NT2/D1 (cell line): ENCODE measurements around the gene DNAAF5.
"Not testable (repeated sequence)": the region's sequence is repeated elsewhere in the genome, so short reads cannot be mapped to it uniquely, and the experiment has no call there.

Experiments used
- DNase-seq: peaks from one replicate; pipeline ENCODE4 v3.0.0-alpha.2; 2011; ENCODE audit warnings: low read depth, low spot score
- H3K27me3 ChIP-seq: 2 replicates; pipeline ENCODE4 v1.6.0; 2011; ENCODE audit warnings: mild to moderate bottlenecking; ENCODE audit not compliant: insufficient read length, insufficient read depth
- H3K36me3 ChIP-seq: 2 replicates; pipeline ENCODE4 v1.6.1; 2011; ENCODE audit warnings: mild to moderate bottlenecking, low read length, mixed read lengths; ENCODE audit not compliant: insufficient read depth, insufficient read length
- H3K4me1 ChIP-seq: 2 replicates; pipeline ENCODE4 v1.5.1; 2011; ENCODE audit not compliant: insufficient read depth, insufficient read length
- H3K4me3 ChIP-seq: 2 replicates; pipeline ENCODE4 v1.5.1; 2011; ENCODE audit warnings: low read depth; ENCODE audit not compliant: insufficient read length
- H3K9ac ChIP-seq: 2 replicates; pipeline ENCODE4 v1.6.0; 2011; ENCODE audit warnings: low read depth; ENCODE audit not compliant: insufficient read length
- H3K9me3 ChIP-seq: 2 replicates; pipeline ENCODE4 v1.5.1; 2011; ENCODE audit warnings: mild to moderate bottlenecking, low read length; ENCODE audit not compliant: insufficient read depth
- SUZ12 ChIP-seq: IDR thresholded peaks from 2 replicates; pipeline ENCODE4 v1.6.1; 2011; ENCODE audit not compliant: insufficient read length, insufficient read depth; ENCODE audit errors: extremely low read depth
- YY1 ChIP-seq: IDR thresholded peaks from 2 replicates; pipeline ENCODE4 v1.6.1; 2011; ENCODE audit not compliant: insufficient read length, insufficient read depth
- ZNF274 ChIP-seq: IDR thresholded peaks from 2 replicates; pipeline ENCODE4 v1.6.1; 2011; ENCODE audit warnings: mild to moderate bottlenecking, low read depth, low read length

DNAAF5 gene

DNA sequence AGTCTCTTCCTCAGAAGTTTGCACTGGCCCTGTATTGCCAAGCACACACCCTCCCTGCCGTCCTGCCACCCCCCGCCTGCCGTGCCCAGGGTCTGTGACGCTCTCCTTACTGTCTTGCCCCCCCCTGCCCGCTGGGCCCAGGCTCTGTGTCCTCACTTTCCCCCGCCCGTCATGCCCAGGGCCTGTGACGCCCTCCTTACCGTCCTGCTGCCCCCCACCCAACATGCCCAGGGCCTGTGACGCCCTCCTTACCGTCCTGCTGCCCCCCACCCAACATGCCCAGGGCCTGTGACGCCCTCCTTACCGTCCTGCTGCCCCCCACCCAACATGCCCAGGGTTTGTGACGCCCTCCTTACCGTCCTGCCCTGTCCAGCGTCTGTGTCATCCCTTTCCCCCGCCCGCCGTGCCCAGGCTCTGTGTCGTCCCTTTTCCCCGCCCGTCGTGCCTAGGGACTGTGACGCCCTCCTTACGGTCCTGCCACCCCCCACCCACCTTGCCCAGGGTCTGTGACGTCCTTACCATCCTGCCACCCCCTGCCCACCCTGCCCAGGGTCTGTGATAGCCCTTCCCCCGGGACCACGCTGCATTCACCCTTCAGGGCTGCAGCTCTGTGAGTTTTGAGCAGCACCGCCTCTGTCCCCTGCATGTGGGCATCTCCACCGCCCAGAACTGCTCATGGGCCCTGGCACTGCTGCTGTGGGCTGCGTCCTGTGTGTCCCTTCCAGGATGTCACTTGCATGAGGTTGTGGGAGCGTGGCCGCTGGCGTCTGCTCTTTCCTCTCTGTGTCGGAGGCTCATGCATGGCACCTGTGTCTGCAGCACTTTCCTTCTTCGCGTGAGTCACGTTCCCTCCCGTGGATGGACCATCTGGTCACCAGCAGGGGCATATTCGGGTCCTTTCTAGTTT, 19.9 kb downstream of the DNAAF5 start:
- Histone ChIP-seq H3K36me3 (peaks cover 65% of the 10 kb centered on the region), H3K9ac (no peak overlapping the region), H3K27me3 (no peaks in the 10 kb centered on the region), H3K4me3 (no peak overlapping the region), H3K4me1 (peaks cover 2% of the 10 kb centered on the region), H3K9me3 (no peaks in the 10 kb centered on the region)
- no peak for DNase-seq
- TF ChIP-seq ZNF274 (no peak), SUZ12 (no peak), YY1 (no peak)

DNA sequence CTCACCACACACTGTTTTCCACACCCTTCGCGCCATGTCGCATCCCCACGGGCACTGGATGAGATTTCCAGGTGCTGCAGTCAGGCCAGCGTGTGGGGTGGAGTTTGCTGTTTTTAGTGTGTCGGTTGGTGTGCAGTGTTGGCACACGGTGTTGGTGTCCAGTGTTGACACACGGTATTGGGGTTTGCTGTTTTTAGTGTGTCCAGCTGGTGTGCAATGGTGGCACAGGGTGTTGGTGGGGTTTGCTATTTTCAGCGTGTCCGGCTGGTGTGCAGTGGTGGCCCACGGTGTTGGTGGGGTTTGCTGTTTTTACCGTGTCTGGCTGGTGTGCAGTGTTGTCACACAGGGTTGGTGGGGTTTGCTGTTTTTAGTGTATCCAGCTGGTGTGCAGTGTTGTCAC, 20.7 kb downstream of the DNAAF5 start:
- H3K4me1 ChIP-seq, result peaks cover 2% of the 10 kb centered on the region
- DNase-seq, result no peak
- H3K4me3 ChIP-seq, result no peak overlapping the region
- no peaks in the 10 kb centered on the region for H3K27me3 ChIP-seq
- H3K36me3 ChIP-seq, result peaks cover 64% of the 10 kb centered on the region
- TF ChIP-seq ZNF274 (no peak), YY1 (no peak), SUZ12 (no peak)
- no peak overlapping the region for H3K9ac ChIP-seq
- no peaks in the 10 kb centered on the region for H3K9me3 ChIP-seq

DNA sequence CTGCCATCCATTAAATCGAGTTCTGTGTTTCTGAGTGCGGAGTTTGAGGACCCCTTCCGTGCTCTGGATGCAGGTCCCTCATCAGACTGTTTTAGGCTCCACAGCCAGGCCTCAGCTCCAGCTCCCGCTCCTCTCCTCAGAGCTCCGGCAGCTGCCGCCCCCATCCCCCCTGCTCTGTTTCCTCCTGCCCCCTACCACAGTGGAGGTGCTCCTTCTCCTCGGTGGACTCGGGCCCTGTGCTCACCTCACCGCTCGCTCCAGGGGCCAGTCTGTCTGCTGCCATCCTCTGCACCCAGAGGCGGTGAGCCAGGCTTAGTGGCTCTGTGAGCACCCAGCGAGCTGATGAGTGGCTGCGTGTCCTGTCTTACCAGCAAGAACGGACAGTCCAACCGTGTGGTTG, 21.9 kb downstream of the DNAAF5 start:
- Histone ChIP-seq H3K9ac (no peak overlapping the region), H3K36me3 (peaks cover 67% of the 10 kb centered on the region), H3K27me3 (no peaks in the 10 kb centered on the region), H3K9me3 (no peaks in the 10 kb centered on the region), H3K4me1 (peaks cover 2% of the 10 kb centered on the region), H3K4me3 (no peak overlapping the region)
- no peak for DNase-seq
- TF ChIP-seq YY1, result no peak
- TF ChIP-seq SUZ12, result no peak
- TF ChIP-seq ZNF274, result no peak

DNA sequence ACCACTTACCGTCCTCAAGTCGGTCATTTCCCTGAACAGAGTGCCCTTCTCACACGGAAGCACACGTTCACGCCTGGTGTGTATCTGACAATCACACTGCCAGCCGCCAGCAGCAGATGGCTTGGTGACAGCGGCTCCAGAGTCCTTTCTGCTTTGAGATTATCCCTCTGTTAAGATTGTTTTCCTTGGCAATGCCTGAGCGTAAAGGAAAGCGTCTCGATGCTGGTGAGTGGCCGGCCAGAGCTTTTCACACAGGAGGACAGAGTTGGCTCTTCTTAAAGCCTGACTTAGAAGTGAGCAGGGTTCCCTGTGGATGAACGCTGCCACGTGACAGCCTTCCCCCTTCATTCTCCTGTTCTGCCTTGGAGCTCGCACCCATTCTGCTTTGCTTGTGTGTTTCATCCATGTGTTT, 22.6 kb downstream of the DNAAF5 start:
- Histone ChIP-seq H3K9ac (no peak overlapping the region), H3K4me3 (no peak overlapping the region), H3K36me3 (peaks cover 73% of the 10 kb centered on the region), H3K27me3 (no peaks in the 10 kb centered on the region), H3K9me3 (no peaks in the 10 kb centered on the region), H3K4me1 (peaks cover 2% of the 10 kb centered on the region)
- TF ChIP-seq ZNF274 (no peak), YY1 (no peak), SUZ12 (no peak)
- DNase-seq, result no peak

DNA sequence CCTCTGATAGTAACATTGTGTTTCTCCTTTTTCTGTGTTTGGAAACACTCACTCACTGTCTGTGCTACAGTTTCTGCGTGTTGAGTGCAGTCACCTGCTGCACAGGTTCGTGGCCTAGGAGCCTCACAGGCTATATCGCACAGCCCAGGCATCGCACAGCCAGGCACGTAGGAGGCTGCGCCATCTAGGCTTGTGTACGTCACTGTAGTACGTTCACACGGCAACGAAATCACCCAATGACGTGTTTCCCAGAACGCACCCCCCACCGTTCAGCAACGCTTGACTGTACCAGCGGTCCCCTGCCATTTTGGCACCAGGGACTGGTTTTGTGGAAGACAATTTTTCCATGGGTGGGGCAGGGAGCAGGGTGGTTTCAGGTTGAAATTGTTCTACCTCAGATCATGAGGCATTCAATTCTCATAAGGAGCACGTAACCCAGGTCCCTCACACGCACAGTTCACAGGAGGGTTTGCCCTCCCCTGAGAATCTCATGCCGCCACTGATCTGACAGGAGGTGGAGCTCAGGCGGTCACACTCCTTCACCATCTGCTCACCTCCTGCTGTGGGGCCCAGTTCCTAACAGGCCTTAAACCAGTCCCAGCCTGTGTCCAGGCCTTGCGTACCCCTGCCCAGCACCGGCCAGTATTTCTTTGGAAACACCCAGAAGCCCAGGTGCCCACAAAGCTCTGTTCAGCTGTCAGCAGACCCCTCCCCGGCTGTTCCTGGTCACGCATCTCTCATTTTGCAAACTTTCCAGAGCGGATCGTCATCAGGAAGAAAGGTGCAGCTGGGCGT, 23.8 kb downstream of the DNAAF5 start:
- Histone ChIP-seq H3K4me1 (peaks cover 2% of the 10 kb centered on the region), H3K4me3 (no peak overlapping the region), H3K36me3 (peaks cover 77% of the 10 kb centered on the region), H3K9me3 (no peaks in the 10 kb centered on the region), H3K27me3 (no peaks in the 10 kb centered on the region), H3K9ac (no peak overlapping the region)
- no peak for DNase-seq
- TF ChIP-seq SUZ12 (no peak), ZNF274 (no peak), YY1 (no peak)

DNA sequence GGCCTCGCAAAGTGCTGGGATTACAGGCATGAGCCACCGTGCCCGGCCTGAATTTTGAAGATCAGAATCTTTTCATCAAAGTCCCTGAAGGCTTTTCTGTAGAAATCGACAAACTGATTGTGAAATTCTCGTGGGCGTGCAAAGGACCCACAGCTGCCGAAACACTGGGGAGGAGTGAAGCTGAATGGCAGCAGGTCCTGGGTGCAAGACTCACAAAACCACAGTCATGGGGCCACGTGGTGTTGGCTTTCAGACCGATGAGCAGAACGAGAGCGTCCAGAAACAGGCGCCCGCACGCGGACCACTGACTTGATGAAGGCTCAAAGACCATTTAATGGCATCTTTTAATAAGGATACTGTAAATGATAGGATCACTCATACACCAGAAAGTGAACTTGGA, 25.3 kb downstream of the DNAAF5 start:
- DNase-seq, result no peak
- Histone ChIP-seq H3K27me3 (no peaks in the 10 kb centered on the region), H3K4me3 (no peak overlapping the region), H3K9me3 (no peaks in the 10 kb centered on the region), H3K36me3 (peaks cover 84% of the 10 kb centered on the region), H3K4me1 (peaks cover 2% of the 10 kb centered on the region), H3K9ac (no peak overlapping the region)
- TF ChIP-seq YY1, result no peak
- TF ChIP-seq ZNF274, result no peak
- no peak for TF ChIP-seq SUZ12

DNA sequence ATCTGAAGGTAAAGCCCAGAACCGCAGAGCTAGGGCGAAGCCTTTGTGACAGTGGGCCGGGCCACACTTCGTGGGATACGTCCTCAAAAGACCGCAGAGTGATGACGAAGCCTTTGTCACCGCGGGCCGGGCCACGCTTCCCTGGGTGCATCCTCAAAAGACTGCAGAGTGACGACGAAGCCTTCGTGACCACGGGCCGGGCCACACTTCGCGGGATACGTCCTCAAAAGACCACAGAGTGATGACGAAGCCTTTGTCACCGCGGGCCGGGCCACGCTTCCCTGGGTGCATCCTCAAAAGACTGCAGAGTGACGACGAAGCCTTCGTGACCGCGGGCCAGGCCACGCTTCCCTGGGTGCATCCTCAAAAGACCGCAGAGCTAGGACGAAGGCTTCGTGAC, 25.8 kb downstream of the DNAAF5 start:
- DNase-seq, H3K4me3 ChIP-seq, H3K4me1 ChIP-seq, H3K9me3 ChIP-seq, H3K9ac ChIP-seq, H3K27me3 ChIP-seq: not testable (repeated sequence)
- H3K36me3 ChIP-seq, result peaks cover 84% of the 10 kb centered on the region
